NCI-H1048 (cell line): Measurements from ENCODE around the gene ZNF414.
A peak's percentile ranks its signal among the peaks of the same experiment; 100 is the strongest.
"Not testable (repeated sequence)": the region's sequence is repeated elsewhere in the genome, so short reads cannot be mapped to it uniquely, and the experiment has no call there.

Source experiments
- DNase-seq: peaks from one replicate; lab custom pipeline; 2025; lab: John Stamatoyannopoulos, UW

ZNF414 gene

GRCh38 chr19:8513687-8514504 lies at the start of gene ZNF414:
Gene ZNF414 (minus strand): TSS chr19:8514167. CDS start chr19:8514046, 121 bp downstream.
- DNase-seq: peak; percentile 86

GRCh38 chr19:8561075-8561764 lies 47.3 kb upstream of the ZNF414 start:
- no peak for DNase-seq

- DNase-seq: no peak
These were observed 44.4 kb upstream of the ZNF414 start for GRCh38 chr19:8558325-8558724.

- no peak for DNase-seq
These were observed 43.8 kb upstream of the ZNF414 start for GRCh38 chr19:8557642-8558238.

- not testable (repeated sequence) for DNase-seq
These were observed 39.8 kb upstream of the ZNF414 start for GRCh38 chr19:8553729-8554128.

GRCh38 chr19:8552810-8553209 lies 38.8 kb upstream of the ZNF414 start:
- DNase-seq: no peak

- no peak for DNase-seq
These were observed 36.1 kb upstream of the ZNF414 start for GRCh38 chr19:8550070-8550469.

- no peak for DNase-seq
These were observed 31.8 kb upstream of the ZNF414 start for GRCh38 chr19:8545743-8546142.

GRCh38 chr19:8544168-8544567 lies 30.2 kb upstream of the ZNF414 start:
- no peak for DNase-seq

- no peak for DNase-seq
These were observed 25.7 kb upstream of the ZNF414 start for GRCh38 chr19:8539621-8540149.

- no peak for DNase-seq
These were observed 23.1 kb upstream of the ZNF414 start for GRCh38 chr19:8537099-8537498.

- no peak for DNase-seq
These were observed 22.3 kb upstream of the ZNF414 start for GRCh38 chr19:8536282-8536681.

- no peak for DNase-seq
These were observed 18.3 kb upstream of the ZNF414 start for GRCh38 chr19:8532225-8532624.

- no peak for DNase-seq
These were observed 17.5 kb upstream of the ZNF414 start for GRCh38 chr19:8531470-8531869.

- no peak for DNase-seq
These were observed 16.2 kb upstream of the ZNF414 start for GRCh38 chr19:8530061-8530679.

GRCh38 chr19:8529369-8530006 lies 15.5 kb upstream of the ZNF414 start:
- DNase-seq: no peak

- DNase-seq: no peak
These were observed 14.5 kb upstream of the ZNF414 start for GRCh38 chr19:8528500-8528899.

- peak; percentile 62 for DNase-seq
These were observed 12.6 kb upstream of the ZNF414 start for GRCh38 chr19:8526345-8527091.

- DNase-seq: no peak
These were observed 11.4 kb upstream of the ZNF414 start for GRCh38 chr19:8525401-8525684.

- DNase-seq: no peak
These were observed 5.4 kb upstream of the ZNF414 start for GRCh38 chr19:8519388-8519787.

- DNase-seq: no peak
These were observed 4.6 kb upstream of the ZNF414 start for GRCh38 chr19:8518536-8518935.
